ELF-1 (cell line): Measurements from ENCODE around the gene SMIM1.
A peak's percentile ranks its signal among the peaks of the same experiment; 100 is the strongest.

Experiments
- DNase-seq: peaks from one replicate; pipeline ENCODE4 v3.0.0-alpha.2; 2016; ENCODE audit warnings: low read depth, low spot score

The SMIM1 gene

DNA sequence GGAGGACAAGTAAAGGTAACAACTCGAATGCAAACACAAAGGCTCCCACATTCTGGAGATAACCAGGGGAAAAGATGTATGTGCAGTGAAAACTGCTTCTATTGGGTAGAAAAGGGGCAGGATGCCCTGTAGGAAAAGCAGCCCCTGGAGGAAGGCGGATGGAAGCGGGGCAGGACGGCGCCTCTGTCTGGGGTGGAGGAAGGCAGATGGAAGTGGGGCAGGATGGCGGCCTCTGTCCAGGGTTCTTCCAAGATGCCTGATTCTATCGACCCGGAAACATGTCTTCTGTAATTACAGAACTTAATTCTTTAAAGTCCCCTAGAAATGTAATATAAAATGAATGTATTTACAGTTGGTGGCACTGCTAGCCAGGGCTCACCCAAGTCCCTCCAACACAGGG is 47.8 kb downstream of the SMIM1 start:
- no peak for DNase-seq

DNA sequence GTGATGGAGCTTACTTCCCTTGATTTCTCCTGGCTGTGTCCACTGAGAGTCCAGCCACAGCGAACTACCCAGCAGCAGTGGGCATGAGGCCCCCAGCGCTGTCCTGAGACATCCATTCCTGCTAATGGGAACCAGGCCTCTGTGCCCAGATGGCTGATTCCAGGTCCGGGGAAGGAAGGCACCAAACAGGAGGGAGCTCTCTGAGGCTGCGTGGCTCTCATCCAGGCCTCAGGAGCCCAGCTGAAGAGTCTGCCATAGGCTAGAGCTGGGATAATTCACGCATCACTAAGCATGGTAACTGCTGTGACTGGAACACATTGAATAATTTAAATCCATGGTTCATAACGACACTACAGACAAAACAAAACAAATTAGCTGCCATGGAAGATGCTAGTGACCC is 48.5 kb downstream of the SMIM1 start:
- no peak for DNase-seq

DNA sequence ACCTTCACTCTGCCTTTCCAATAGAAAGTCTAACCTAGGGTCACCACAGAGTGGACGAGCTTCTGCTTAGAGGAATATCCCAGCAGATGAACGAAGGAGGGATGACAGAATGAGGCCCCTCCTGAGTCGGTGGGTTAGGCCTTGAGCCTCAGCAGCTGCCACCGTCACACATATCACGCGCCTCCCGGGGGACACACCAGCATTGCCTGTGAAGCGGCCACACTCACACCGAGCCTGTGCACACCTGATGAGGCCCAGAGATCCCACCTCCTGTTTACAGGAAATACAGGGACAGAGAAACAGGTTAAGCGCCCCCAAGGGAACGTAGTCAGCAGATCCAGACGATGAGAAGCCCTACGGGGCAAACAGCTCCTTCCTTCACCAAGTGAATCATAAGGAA is 48.9 kb downstream of the SMIM1 start:
- DNase-seq = peak; percentile 38

- no peak for DNase-seq
These were observed 49.4 kb downstream of the SMIM1 start for GRCh38 chr1:3821908-3822307.

DNA sequence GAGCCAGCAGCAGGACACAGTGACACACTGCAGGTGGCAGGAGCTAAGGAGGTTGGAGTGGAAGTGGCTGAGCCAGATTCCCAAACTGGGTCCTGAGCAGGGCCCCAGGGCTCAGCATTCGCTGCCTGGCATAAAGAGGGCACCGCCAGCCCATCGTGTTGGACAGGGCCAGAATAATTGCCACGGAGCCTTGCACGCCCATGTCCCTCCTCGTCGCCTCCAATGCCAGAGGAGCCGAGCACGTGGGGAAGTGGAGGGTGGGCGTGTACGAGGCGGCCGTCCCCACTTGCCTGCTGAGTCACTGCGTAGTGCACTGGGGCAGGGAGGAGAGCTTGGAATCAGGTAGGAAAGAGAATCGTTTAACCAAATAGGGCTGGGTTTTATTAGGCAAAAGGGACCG is 49.9 kb downstream of the SMIM1 start:
- no peak for DNase-seq

GRCh38 chr1:3824650-3825049 is 52.1 kb downstream of the SMIM1 start:
- no peak for DNase-seq

GRCh38 chr1:3825356-3825755 is 52.8 kb downstream of the SMIM1 start:
- DNase-seq = no peak
